ENCODE results near the gene NOTCH3. TPM values are rescaled to one million over a fixed set of nuclear protein-coding genes. Genes with fewer than 3 reads are reported as not detected.

Gene NOTCH3
- total RNA-seq, 1 experiment from 2014 or later: 153 TPM

DNA sequence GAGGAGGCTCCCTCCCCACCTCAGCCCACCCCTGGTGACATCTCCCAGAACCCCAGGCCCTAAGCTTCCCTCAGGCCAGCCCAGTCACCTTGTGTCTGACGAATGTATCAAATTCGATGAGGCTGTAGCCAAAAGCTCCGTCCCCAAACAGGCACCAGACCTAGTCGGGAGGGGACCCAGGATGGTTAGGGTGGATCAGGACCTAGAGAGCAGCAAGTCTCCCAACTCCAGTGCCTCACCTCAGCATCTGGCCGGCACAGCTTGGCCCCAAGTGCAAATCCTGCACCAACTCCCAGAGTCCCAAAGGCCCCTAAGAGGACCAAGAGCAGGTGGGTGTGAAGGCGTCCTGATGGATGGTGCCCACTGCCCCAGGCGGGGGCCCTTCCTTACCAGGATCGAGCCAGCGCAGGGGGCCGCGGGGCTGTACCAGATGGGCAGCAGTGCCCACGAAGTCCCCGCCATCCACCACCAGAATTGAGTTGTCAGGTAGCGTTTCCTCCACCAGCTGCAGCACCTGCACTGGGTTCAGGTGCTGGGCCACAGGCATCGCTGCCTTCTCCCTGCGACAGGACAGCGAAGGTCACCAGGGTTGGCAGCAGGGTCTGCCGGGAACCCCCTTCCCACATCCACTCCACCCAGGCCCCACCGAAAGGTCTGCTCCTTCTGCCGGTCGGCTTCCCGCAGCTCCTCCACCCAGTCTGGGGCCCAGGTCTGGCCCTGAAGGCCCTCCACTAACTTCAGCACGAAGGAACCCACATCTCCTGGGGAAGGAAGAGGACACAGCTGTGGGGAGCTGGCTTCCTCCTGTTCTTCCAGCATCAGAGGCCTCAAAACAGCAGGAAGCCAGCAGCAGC is 84.8 kb downstream of the NOTCH3 start:
- Mint-ChIP-seq H3K4me1 (no peaks in the 10 kb centered on the region), H3K36me3 (peaks cover 68% of the 10 kb centered on the region), H3K27me3 (ENCODE audit: low read depth) (no peaks in the 10 kb centered on the region), H3K9me3 (no peaks in the 10 kb centered on the region), H3K27ac (no peak overlapping the region), H3K4me3 (no peak overlapping the region)
- TF ChIP-seq, protein P1, sequence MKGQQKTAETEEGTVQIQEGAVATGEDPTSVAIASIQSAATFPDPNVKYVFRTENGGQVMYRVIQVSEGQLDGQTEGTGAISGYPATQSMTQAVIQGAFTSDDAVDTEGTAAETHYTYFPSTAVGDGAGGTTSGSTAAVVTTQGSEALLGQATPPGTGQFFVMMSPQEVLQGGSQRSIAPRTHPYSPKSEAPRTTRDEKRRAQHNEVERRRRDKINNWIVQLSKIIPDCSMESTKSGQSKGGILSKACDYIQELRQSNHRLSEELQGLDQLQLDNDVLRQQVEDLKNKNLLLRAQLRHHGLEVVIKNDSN (CRISPR knock-in tag; IDR thresholded peaks at IDR 0.05): no peak
- TF ChIP-seq, protein P2, sequence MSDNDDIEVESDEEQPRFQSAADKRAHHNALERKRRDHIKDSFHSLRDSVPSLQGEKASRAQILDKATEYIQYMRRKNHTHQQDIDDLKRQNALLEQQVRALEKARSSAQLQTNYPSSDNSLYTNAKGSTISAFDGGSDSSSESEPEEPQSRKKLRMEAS (CRISPR knock-in tag; IDR thresholded peaks at IDR 0.05): no peak
- TF ChIP-seq GABPB1 (CRISPR knock-in tag; IDR thresholded peaks at IDR 0.05) (no peak), NR2C2 (CRISPR knock-in tag; IDR thresholded peaks at IDR 0.05) (no peak), SP1 (CRISPR knock-in tag; conservative IDR thresholded peaks at IDR 0.05) (no peak), CBFB (CRISPR knock-in tag; IDR thresholded peaks at IDR 0.05; ENCODE audit: low read depth) (no peak), SMAD4 (CRISPR knock-in tag; IDR thresholded peaks at IDR 0.05) (no peak), JUN (CRISPR knock-in tag; IDR thresholded peaks at IDR 0.05) (no peak), ZNF263 (CRISPR knock-in tag; IDR thresholded peaks at IDR 0.05; ENCODE audit: low read depth) (no peak), TEAD1 (CRISPR knock-in tag; IDR thresholded peaks at IDR 0.05) (no peak), JAZF1 (CRISPR knock-in tag; IDR thresholded peaks at IDR 0.05) (no peak), RORB (CRISPR knock-in tag; IDR thresholded peaks at IDR 0.05) (no peak), NFYB (CRISPR knock-in tag; conservative IDR thresholded peaks at IDR 0.05; ENCODE audit: low read depth) (no peak)
- TF ChIP-seq, protein P3, sequence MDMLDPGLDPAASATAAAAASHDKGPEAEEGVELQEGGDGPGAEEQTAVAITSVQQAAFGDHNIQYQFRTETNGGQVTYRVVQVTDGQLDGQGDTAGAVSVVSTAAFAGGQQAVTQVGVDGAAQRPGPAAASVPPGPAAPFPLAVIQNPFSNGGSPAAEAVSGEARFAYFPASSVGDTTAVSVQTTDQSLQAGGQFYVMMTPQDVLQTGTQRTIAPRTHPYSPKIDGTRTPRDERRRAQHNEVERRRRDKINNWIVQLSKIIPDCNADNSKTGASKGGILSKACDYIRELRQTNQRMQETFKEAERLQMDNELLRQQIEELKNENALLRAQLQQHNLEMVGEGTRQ (CRISPR knock-in tag; IDR thresholded peaks at IDR 0.05): no peak
- TF ChIP-seq, protein P4, sequence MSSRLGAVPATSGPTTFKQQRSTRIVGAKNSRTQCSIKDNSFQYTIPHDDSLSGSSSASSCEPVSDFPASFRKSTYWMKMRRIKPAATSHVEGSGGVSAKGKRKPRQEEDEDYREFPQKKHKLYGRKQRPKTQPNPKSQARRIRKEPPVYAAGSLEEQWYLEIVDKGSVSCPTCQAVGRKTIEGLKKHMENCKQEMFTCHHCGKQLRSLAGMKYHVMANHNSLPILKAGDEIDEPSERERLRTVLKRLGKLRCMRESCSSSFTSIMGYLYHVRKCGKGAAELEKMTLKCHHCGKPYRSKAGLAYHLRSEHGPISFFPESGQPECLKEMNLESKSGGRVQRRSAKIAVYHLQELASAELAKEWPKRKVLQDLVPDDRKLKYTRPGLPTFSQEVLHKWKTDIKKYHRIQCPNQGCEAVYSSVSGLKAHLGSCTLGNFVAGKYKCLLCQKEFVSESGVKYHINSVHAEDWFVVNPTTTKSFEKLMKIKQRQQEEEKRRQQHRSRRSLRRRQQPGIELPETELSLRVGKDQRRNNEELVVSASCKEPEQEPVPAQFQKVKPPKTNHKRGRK (CRISPR knock-in tag; IDR thresholded peaks at IDR 0.05; ENCODE audit: borderline replicate concordance): no peak
- TF ChIP-seq, protein P5, sequence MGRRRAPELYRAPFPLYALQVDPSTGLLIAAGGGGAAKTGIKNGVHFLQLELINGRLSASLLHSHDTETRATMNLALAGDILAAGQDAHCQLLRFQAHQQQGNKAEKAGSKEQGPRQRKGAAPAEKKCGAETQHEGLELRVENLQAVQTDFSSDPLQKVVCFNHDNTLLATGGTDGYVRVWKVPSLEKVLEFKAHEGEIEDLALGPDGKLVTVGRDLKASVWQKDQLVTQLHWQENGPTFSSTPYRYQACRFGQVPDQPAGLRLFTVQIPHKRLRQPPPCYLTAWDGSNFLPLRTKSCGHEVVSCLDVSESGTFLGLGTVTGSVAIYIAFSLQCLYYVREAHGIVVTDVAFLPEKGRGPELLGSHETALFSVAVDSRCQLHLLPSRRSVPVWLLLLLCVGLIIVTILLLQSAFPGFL (CRISPR knock-in tag; IDR thresholded peaks at IDR 0.05; ENCODE audit: borderline replicate concordance): no peak
- TF ChIP-seq, protein P6, sequence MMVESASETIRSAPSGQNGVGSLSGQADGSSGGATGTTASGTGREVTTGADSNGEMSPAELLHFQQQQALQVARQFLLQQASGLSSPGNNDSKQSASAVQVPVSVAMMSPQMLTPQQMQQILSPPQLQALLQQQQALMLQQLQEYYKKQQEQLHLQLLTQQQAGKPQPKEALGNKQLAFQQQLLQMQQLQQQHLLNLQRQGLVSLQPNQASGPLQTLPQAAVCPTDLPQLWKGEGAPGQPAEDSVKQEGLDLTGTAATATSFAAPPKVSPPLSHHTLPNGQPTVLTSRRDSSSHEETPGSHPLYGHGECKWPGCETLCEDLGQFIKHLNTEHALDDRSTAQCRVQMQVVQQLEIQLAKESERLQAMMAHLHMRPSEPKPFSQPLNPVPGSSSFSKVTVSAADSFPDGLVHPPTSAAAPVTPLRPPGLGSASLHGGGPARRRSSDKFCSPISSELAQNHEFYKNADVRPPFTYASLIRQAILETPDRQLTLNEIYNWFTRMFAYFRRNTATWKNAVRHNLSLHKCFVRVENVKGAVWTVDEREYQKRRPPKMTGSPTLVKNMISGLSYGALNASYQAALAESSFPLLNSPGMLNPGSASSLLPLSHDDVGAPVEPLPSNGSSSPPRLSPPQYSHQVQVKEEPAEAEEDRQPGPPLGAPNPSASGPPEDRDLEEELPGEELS (CRISPR knock-in tag; IDR thresholded peaks at IDR 0.05): no peak
- TF ChIP-seq, protein P7, sequence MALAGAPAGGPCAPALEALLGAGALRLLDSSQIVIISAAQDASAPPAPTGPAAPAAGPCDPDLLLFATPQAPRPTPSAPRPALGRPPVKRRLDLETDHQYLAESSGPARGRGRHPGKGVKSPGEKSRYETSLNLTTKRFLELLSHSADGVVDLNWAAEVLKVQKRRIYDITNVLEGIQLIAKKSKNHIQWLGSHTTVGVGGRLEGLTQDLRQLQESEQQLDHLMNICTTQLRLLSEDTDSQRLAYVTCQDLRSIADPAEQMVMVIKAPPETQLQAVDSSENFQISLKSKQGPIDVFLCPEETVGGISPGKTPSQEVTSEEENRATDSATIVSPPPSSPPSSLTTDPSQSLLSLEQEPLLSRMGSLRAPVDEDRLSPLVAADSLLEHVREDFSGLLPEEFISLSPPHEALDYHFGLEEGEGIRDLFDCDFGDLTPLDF (CRISPR knock-in tag; IDR thresholded peaks at IDR 0.05): no peak
- TF ChIP-seq, protein P8, sequence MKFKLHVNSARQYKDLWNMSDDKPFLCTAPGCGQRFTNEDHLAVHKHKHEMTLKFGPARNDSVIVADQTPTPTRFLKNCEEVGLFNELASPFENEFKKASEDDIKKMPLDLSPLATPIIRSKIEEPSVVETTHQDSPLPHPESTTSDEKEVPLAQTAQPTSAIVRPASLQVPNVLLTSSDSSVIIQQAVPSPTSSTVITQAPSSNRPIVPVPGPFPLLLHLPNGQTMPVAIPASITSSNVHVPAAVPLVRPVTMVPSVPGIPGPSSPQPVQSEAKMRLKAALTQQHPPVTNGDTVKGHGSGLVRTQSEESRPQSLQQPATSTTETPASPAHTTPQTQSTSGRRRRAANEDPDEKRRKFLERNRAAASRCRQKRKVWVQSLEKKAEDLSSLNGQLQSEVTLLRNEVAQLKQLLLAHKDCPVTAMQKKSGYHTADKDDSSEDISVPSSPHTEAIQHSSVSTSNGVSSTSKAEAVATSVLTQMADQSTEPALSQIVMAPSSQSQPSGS (CRISPR knock-in tag; IDR thresholded peaks at IDR 0.05; ENCODE audit: borderline replicate concordance, low read depth): no peak
- TF ChIP-seq, protein P9, sequence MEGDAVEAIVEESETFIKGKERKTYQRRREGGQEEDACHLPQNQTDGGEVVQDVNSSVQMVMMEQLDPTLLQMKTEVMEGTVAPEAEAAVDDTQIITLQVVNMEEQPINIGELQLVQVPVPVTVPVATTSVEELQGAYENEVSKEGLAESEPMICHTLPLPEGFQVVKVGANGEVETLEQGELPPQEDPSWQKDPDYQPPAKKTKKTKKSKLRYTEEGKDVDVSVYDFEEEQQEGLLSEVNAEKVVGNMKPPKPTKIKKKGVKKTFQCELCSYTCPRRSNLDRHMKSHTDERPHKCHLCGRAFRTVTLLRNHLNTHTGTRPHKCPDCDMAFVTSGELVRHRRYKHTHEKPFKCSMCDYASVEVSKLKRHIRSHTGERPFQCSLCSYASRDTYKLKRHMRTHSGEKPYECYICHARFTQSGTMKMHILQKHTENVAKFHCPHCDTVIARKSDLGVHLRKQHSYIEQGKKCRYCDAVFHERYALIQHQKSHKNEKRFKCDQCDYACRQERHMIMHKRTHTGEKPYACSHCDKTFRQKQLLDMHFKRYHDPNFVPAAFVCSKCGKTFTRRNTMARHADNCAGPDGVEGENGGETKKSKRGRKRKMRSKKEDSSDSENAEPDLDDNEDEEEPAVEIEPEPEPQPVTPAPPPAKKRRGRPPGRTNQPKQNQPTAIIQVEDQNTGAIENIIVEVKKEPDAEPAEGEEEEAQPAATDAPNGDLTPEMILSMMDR (IDR thresholded peaks at IDR 0.05): no peak
- ChIA-PET POLR2A (no interaction called here), CTCF (interaction anchor here (1.1 to 1.3 kb wide), 3 partner anchors 14 to 16 kb away, joined by 3 to 4 read pairs (median 4); no protein-coding TSS in a partner anchor)
- DNase-seq (ENCODE audit: low spot score) (no peak), ATAC-seq (no peak)

Data from WTC11 (cell line).